H4 (cell line): Measurements from ENCODE around the gene NCKIPSD. TPM values are rescaled to one million over a fixed set of nuclear protein-coding genes. Genes with fewer than 3 reads are reported as not detected.

Source experiments
- total RNA-seq: library from RNA; depleted of rRNA; stranded (reverse); fragments of >200 nt; shearing (Covaris generic); gene quantifications from 2 replicates; pipeline ENCODE4 v1.2.3, GENCODE V29; 2014; rRNA removed

Gene NCKIPSD
- total RNA-seq, 1 experiment from 2014 or later: 8.8 TPM

Other genes starting within 250 kb of the NCKIPSD start
- 23.3 and 28.6 TPM in 2 replicates for gene CCDC51, start 245.8 kb downstream of the NCKIPSD start, total RNA-seq
- gene TMA7, start 245.7 kb downstream of the NCKIPSD start, total RNA-seq: 502 and 627 TPM in 2 replicates
- gene ATRIP, start 239.2 kb downstream of the NCKIPSD start, total RNA-seq: 5.3 and 5.7 TPM in 2 replicates
- gene SHISA5, start 181.7 kb downstream of the NCKIPSD start, total RNA-seq: 100 and 108 TPM in 2 replicates
- gene PFKFB4, start 129.1 kb downstream of the NCKIPSD start, total RNA-seq: 4.8 and 5.2 TPM in 2 replicates
- 0.29 and 0.56 TPM in 2 replicates for gene UCN2, start 122.1 kb downstream of the NCKIPSD start, total RNA-seq
- gene COL7A1, start 90.6 kb downstream of the NCKIPSD start, total RNA-seq: 6.8 and 7.0 TPM in 2 replicates
- 171 and 176 TPM in 2 replicates for gene UQCRC1, start 76.3 kb downstream of the NCKIPSD start, total RNA-seq
- gene TMEM89, start 64.1 kb downstream of the NCKIPSD start, total RNA-seq: not detected in 2 replicates
- gene SLC26A6, start 50.5 kb downstream of the NCKIPSD start, total RNA-seq: 7.8 and 9.6 TPM in 2 replicates
- gene CELSR3, start 23.0 kb downstream of the NCKIPSD start, total RNA-seq: 3.0 and 3.1 TPM in 2 replicates
- gene IP6K2, start 31.3 kb upstream of the NCKIPSD start, total RNA-seq: 41.4 and 53.8 TPM in 2 replicates
- gene PRKAR2A, start 162.0 kb upstream of the NCKIPSD start, total RNA-seq: 10.0 and 10.2 TPM in 2 replicates
- 11.1 and 15.5 TPM in 2 replicates for gene SLC25A20, start 213.0 kb upstream of the NCKIPSD start, total RNA-seq
- 62.7 and 82.2 TPM in 2 replicates for gene ARIH2, start 232.9 kb upstream of the NCKIPSD start, total RNA-seq